ENCODE results near the gene SH3RF1. TPM values are rescaled to one million over a fixed set of nuclear protein-coding genes. Genes with fewer than 3 reads are reported as not detected.
A peak's percentile ranks its signal among the peaks of the same experiment; 100 is the strongest.

SH3RF1 gene
- total and polyA plus RNA-seq, 2 experiments from 2014 or later = 7.8 to 12.4 TPM

DNA sequence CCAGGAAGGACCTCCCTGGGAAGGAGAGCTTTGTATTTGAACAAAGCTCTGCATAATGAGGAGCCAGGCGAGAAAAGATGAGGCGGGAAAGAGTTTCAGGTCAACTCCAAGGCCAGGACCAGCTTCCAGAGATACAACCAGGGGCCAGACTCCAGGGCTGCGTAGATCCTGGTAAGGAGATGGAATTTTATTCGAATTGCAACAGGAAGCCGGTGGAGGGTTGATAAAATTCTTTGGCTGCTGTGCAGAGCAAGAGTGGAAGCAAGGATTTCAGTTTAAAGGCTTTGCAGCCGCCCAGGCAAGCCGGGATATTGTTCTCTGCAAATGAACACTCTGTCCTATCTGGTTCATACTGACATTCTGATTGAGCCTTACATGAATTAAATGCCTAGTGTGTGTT lies 220.5 kb downstream of the SH3RF1 start:
- ATAC-seq (peak; percentile 24; the same call in 2 of the 3 replicates), DNase-seq (ENCODE audit: low spot score) (peak; percentile 14)
- peaks cover 16% of the 10 kb centered on the region for H3K4me1 Mint-ChIP-seq
- H3K4me3 ChIP-seq = no peak overlapping the region
- no peaks in the 10 kb centered on the region for H3K9me3 Mint-ChIP-seq
- H3K27me3 Mint-ChIP-seq (ENCODE audit: insufficient read depth, low read depth, poor library complexity) = peaks cover 2% of the 10 kb centered on the region
- H3K27ac Mint-ChIP-seq = no peak overlapping the region
- no peaks in the 10 kb centered on the region for H3F3A ChIP-seq (replicated peaks; ENCODE audit: low read depth)
- H3K36me3 ChIP-seq (ENCODE audit: insufficient read depth) = no peaks in the 10 kb centered on the region
- no peak overlapping the region; the same call in 1 of the 2 replicates for H3K4me2 ChIP-seq
- H2AFZ ChIP-seq = peak overlapping the region; percentile 84; the same call in 1 of the 2 replicates
- H3K27ac ChIP-seq (ENCODE audit: low read depth) = no peak overlapping the region
- no peaks in the 10 kb centered on the region for H3K79me2 ChIP-seq (replicated peaks; ENCODE audit: insufficient read depth)
- TF ChIP-seq, protein P1, sequence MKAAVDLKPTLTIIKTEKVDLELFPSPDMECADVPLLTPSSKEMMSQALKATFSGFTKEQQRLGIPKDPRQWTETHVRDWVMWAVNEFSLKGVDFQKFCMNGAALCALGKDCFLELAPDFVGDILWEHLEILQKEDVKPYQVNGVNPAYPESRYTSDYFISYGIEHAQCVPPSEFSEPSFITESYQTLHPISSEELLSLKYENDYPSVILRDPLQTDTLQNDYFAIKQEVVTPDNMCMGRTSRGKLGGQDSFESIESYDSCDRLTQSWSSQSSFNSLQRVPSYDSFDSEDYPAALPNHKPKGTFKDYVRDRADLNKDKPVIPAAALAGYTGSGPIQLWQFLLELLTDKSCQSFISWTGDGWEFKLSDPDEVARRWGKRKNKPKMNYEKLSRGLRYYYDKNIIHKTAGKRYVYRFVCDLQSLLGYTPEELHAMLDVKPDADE (IDR thresholded peaks at IDR 0.05) = no peak
- TF ChIP-seq POLR2AphosphoS5 (IDR thresholded peaks at IDR 0.05; ENCODE audit: low read depth) (no peak), CREB1 (CRISPR knock-in tag; IDR thresholded peaks at IDR 0.05; ENCODE audit: low read depth) (no peak), STAT1 (IDR thresholded peaks at IDR 0.05; ENCODE audit: unreplicated experiment) (no peak), ZNF114 (CRISPR knock-in tag; IDR thresholded peaks at IDR 0.05) (no peak), NANOG (IDR thresholded peaks at IDR 0.05; ENCODE audit: borderline replicate concordance) (no peak)
- TF ChIP-seq, protein P2, sequence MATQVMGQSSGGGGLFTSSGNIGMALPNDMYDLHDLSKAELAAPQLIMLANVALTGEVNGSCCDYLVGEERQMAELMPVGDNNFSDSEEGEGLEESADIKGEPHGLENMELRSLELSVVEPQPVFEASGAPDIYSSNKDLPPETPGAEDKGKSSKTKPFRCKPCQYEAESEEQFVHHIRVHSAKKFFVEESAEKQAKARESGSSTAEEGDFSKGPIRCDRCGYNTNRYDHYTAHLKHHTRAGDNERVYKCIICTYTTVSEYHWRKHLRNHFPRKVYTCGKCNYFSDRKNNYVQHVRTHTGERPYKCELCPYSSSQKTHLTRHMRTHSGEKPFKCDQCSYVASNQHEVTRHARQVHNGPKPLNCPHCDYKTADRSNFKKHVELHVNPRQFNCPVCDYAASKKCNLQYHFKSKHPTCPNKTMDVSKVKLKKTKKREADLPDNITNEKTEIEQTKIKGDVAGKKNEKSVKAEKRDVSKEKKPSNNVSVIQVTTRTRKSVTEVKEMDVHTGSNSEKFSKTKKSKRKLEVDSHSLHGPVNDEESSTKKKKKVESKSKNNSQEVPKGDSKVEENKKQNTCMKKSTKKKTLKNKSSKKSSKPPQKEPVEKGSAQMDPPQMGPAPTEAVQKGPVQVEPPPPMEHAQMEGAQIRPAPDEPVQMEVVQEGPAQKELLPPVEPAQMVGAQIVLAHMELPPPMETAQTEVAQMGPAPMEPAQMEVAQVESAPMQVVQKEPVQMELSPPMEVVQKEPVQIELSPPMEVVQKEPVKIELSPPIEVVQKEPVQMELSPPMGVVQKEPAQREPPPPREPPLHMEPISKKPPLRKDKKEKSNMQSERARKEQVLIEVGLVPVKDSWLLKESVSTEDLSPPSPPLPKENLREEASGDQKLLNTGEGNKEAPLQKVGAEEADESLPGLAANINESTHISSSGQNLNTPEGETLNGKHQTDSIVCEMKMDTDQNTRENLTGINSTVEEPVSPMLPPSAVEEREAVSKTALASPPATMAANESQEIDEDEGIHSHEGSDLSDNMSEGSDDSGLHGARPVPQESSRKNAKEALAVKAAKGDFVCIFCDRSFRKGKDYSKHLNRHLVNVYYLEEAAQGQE (IDR thresholded peaks at IDR 0.05; ENCODE audit: unreplicated experiment) = no peak
- TF ChIP-seq, protein P3, sequence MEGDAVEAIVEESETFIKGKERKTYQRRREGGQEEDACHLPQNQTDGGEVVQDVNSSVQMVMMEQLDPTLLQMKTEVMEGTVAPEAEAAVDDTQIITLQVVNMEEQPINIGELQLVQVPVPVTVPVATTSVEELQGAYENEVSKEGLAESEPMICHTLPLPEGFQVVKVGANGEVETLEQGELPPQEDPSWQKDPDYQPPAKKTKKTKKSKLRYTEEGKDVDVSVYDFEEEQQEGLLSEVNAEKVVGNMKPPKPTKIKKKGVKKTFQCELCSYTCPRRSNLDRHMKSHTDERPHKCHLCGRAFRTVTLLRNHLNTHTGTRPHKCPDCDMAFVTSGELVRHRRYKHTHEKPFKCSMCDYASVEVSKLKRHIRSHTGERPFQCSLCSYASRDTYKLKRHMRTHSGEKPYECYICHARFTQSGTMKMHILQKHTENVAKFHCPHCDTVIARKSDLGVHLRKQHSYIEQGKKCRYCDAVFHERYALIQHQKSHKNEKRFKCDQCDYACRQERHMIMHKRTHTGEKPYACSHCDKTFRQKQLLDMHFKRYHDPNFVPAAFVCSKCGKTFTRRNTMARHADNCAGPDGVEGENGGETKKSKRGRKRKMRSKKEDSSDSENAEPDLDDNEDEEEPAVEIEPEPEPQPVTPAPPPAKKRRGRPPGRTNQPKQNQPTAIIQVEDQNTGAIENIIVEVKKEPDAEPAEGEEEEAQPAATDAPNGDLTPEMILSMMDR (conservative IDR thresholded peaks at IDR 0.05; ENCODE audit: low read depth in 2 of 2) = no peak
- H3K27me3 ChIP-seq (ENCODE audit: insufficient read depth) = no peaks in the 10 kb centered on the region
- H3K4me1 ChIP-seq (ENCODE audit: insufficient read depth) = peaks cover 8% of the 10 kb centered on the region; the same call in 1 of the 2 replicates
- no peaks in the 10 kb centered on the region for H3K9me2 ChIP-seq (ENCODE audit: insufficient read depth)
- no peaks in the 10 kb centered on the region for H4K20me1 ChIP-seq (replicated peaks; ENCODE audit: insufficient read depth)
- no peaks in the 10 kb centered on the region for H3K36me3 Mint-ChIP-seq (ENCODE audit: low read depth)
- no peak overlapping the region for H3K4me3 Mint-ChIP-seq

DNA sequence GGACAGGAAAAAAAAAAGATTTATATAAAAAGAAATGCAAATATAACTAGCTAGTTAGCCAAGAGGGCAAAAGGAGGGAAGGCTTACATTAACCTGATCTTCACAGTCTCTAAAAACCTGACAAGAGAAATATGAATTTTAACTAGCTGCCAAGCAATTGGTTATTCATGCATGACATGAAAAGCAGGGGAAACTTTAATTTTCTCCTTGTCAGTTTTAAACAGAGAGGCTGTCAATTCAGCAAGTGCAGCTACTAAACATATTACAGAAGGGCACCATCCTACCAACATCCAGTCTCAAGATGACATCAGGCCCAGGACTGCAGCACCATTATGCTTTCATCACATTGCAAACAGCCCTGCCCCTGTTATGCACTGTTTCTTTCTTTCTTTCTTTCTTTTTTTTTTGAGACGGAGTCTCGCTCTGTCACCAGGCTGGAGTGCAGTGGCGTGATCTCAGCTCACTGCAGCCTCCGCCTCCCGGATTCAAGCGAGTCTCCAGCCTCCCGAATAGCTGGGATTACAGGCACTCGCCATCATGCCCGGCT lies 221.8 kb downstream of the SH3RF1 start:
- Histone ChIP-seq H3K27me3 (ENCODE audit: insufficient read depth) (no peaks in the 10 kb centered on the region), H3K27ac (ENCODE audit: low read depth) (no peak overlapping the region), H3K4me1 (ENCODE audit: insufficient read depth) (peaks cover 8% of the 10 kb centered on the region; the same call in 1 of the 2 replicates), H3K4me2 (no peak overlapping the region), H4K20me1 (replicated peaks; ENCODE audit: insufficient read depth) (no peaks in the 10 kb centered on the region), H3K4me3 (no peak overlapping the region), H3K79me2 (replicated peaks; ENCODE audit: insufficient read depth) (no peaks in the 10 kb centered on the region), H3F3A (replicated peaks; ENCODE audit: low read depth) (no peaks in the 10 kb centered on the region), H3K9me2 (ENCODE audit: insufficient read depth) (no peaks in the 10 kb centered on the region), H2AFZ (0 out of 2 replicates have a peak overlapping the region, but pooled peaks have one; percentile 53), H3K36me3 (ENCODE audit: insufficient read depth) (no peaks in the 10 kb centered on the region)
- Mint-ChIP-seq H3K36me3 (ENCODE audit: low read depth) (no peaks in the 10 kb centered on the region), H3K27ac (no peak overlapping the region), H3K27me3 (ENCODE audit: insufficient read depth, low read depth, poor library complexity) (peaks cover 2% of the 10 kb centered on the region), H3K4me3 (no peak overlapping the region), H3K9me3 (no peaks in the 10 kb centered on the region), H3K4me1 (peaks cover 16% of the 10 kb centered on the region)
- DNase-seq (ENCODE audit: low spot score) (no peak), ATAC-seq (no peak)
- TF ChIP-seq POLR2AphosphoS5 (IDR thresholded peaks at IDR 0.05; ENCODE audit: low read depth) (no peak), EZH2 (IDR thresholded peaks at IDR 0.05; ENCODE audit: low read depth, unreplicated experiment) (no peak), STAT1 (IDR thresholded peaks at IDR 0.05; ENCODE audit: unreplicated experiment) (no peak)

Measured in GM23338 (cell line).